GM23338 (cell line): ENCODE measurements around the gene AKT2.

Source experiments
- CREB1 ChIP-seq: fragments of 250-450 bp; sonication (Bioruptor Pico); IDR thresholded peaks from 2 replicates; pipeline ENCODE4 v1.5.0; 2020; ENCODE audit warnings: low read depth, mild to moderate bottlenecking, moderate library complexity
- CTCF ChIP-seq, 2 experiments: fragments of 200-600 bp in 1 of 2; sonication (generic) in 1 of 2; conservative IDR thresholded peaks; 2 replicates each; pipeline versions ENCODE4 v1.5.1 to v1.6.1; 2016 to 2017; ENCODE audit warnings: antibody characterized with exemption in 2 of 2, low read depth in 2 of 2, mild to moderate bottlenecking in 2 of 2, moderate library complexity in 1 of 2
- EZH2 ChIP-seq: fragments of 200-600 bp; sonication (generic); IDR thresholded peaks from one replicate; pipeline ENCODE4 v1.8.0; 2017; ENCODE audit warnings: antibody characterized with exemption, mild to moderate bottlenecking, low read depth; ENCODE audit not compliant: unreplicated experiment
- EZH2phosphoT487 ChIP-seq: fragments of 200-600 bp; sonication (generic); IDR thresholded peaks from one replicate; pipeline ENCODE4 v1.8.1; 2018; ENCODE audit warnings: antibody characterized with exemption; ENCODE audit not compliant: unreplicated experiment
- NANOG ChIP-seq: IDR thresholded peaks from 2 replicates; pipeline ENCODE4 v1.6.1; 2016; ENCODE audit warnings: antibody characterized with exemption, borderline replicate concordance
- POLR2AphosphoS5 ChIP-seq: IDR thresholded peaks from 2 replicates; pipeline ENCODE4 v1.6.1; 2016; ENCODE audit warnings: antibody characterized with exemption, low read depth
- REST ChIP-seq: IDR thresholded peaks from one replicate; pipeline ENCODE4 v1.6.1; 2018; ENCODE audit warnings: antibody characterized with exemption; ENCODE audit not compliant: unreplicated experiment
- STAT1 ChIP-seq: IDR thresholded peaks from one replicate; pipeline ENCODE4 v1.6.1; 2016; ENCODE audit warnings: antibody characterized with exemption; ENCODE audit not compliant: unreplicated experiment

- TF ChIP-seq CTCF (conservative IDR thresholded peaks at IDR 0.05; ENCODE audit: low read depth in 2 of 2) (no peak), EZH2 (no peak), REST (no peak), POLR2AphosphoS5 (no peak), STAT1 (no peak), CREB1 (no peak), EZH2phosphoT487 (no peak), NANOG (no peak)
These were observed 3.0 kb downstream of the AKT2 start for GRCh38 chr19:40282209-40282580.
